ENCODE measurements around the gene SLC8A1. TPM values are rescaled to one million over a fixed set of nuclear protein-coding genes. Genes with fewer than 3 reads are reported as not detected.

SLC8A1 gene
- total and polyA plus RNA-seq, 2 donors (not counting 1 experiment from before 2014, with no cell fraction given): 17.4 to 109 TPM

DNA sequence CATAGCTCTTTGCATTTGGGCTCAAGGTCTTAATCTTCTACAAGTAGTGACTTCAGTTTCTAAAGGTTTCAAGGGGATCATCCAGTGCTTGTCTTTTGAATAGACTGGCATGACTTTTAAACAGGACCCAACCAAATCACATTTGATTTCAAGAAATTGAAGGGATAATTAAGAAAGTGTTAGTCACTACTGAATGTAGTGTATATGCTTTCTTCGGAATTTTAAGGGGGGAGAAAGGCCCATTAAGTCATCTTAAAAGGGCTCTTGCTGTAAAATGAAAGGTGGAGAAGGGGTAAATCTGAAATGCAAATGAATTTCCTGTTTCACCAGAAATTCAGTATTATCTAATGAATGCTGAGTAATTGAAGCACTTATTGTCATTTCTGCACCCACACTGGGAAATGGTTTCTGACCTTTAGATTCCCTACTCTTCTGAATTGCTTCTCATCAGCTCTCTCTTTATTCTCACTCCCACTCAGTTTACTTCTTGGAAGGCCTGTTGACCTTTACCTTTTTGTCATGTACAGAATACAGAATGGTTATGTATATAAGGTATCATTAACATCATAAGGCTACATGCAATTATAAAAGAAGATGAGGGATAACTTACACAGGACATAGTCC, 241.4 kb downstream of the SLC8A1 start:
- Histone ChIP-seq H3K4me1 (ENCODE audit: control insufficient read depth, extremely low read depth, insufficient read depth, low read length) (peaks cover 8% of the 10 kb centered on the region), H3K4me2 (ENCODE audit: extremely low read depth, insufficient read depth, low read length) (no peak overlapping the region), H3K27ac (ENCODE audit: insufficient read depth, low read length) (no peak overlapping the region), H4K20me1 (ENCODE audit: control insufficient read depth, extremely low read depth, insufficient read depth, low read length) (no peaks in the 10 kb centered on the region), H3K9ac (ENCODE audit: insufficient read depth, low read length) (no peak overlapping the region), H3K36me3 (ENCODE audit: control insufficient read depth, insufficient read depth, low read length) (no peaks in the 10 kb centered on the region), H2AFZ (ENCODE audit: low read length) (no peak overlapping the region), H3K9me3 (ENCODE audit: control insufficient read depth, insufficient read depth, low read depth, low read length) (no peaks in the 10 kb centered on the region), H3K4me3 (replicated peaks in 1 of 4; ENCODE audit: control extremely low read depth in 1 of 4, insufficient read depth in 1 of 4, low read depth in 3 of 4, low read length in 4 of 4) (no peak overlapping the region), H3K79me2 (ENCODE audit: control insufficient read depth, insufficient read depth, low read length) (no peaks in the 10 kb centered on the region), H3K27me3 (ENCODE audit: control insufficient read depth, insufficient read depth, low read length) (no peaks in the 10 kb centered on the region)
- no peak for DNase-seq (ENCODE audit: low read depth in 2 of 2)
- TF ChIP-seq, protein P1, sequence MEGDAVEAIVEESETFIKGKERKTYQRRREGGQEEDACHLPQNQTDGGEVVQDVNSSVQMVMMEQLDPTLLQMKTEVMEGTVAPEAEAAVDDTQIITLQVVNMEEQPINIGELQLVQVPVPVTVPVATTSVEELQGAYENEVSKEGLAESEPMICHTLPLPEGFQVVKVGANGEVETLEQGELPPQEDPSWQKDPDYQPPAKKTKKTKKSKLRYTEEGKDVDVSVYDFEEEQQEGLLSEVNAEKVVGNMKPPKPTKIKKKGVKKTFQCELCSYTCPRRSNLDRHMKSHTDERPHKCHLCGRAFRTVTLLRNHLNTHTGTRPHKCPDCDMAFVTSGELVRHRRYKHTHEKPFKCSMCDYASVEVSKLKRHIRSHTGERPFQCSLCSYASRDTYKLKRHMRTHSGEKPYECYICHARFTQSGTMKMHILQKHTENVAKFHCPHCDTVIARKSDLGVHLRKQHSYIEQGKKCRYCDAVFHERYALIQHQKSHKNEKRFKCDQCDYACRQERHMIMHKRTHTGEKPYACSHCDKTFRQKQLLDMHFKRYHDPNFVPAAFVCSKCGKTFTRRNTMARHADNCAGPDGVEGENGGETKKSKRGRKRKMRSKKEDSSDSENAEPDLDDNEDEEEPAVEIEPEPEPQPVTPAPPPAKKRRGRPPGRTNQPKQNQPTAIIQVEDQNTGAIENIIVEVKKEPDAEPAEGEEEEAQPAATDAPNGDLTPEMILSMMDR (conservative IDR thresholded peaks at IDR 0.05 in 1 of 2, IDR thresholded peaks at IDR 0.05 in 1 of 2; ENCODE audit: low read depth in 1 of 2, low read length in 2 of 2): no peak
- no peak for TF ChIP-seq EZH2 (IDR thresholded peaks at IDR 0.05; ENCODE audit: low read length, missing control alignments)

DNA sequence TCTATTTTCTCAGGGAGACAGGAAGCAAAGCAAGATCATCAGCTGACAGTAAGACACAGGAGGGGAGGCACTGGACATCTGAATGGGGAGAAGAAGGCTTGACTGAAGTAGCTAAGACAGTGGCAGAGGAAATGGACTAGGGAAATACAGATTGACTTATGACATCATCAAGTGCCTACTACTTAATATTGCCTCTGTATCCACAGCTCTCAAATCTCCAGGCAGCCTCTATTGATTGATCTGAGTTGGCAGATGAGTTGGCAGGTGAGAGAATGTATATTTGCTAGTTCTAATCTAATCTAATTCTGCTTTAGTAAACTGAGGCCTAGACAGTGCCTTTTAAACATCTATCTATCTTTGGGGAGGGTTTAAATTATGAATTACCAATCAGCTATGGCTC, 242.1 kb downstream of the SLC8A1 start:
- Histone ChIP-seq H3K27me3 (ENCODE audit: control insufficient read depth, insufficient read depth, low read length) (no peaks in the 10 kb centered on the region), H2AFZ (ENCODE audit: low read length) (no peak overlapping the region), H3K27ac (ENCODE audit: insufficient read depth, low read length) (no peak overlapping the region), H3K4me3 (replicated peaks in 1 of 4; ENCODE audit: control extremely low read depth in 1 of 4, insufficient read depth in 1 of 4, low read depth in 3 of 4, low read length in 4 of 4) (no peak overlapping the region), H3K36me3 (ENCODE audit: control insufficient read depth, insufficient read depth, low read length) (no peaks in the 10 kb centered on the region), H3K9me3 (ENCODE audit: control insufficient read depth, insufficient read depth, low read depth, low read length) (no peaks in the 10 kb centered on the region), H3K4me1 (ENCODE audit: control insufficient read depth, extremely low read depth, insufficient read depth, low read length) (peaks cover 8% of the 10 kb centered on the region), H3K4me2 (ENCODE audit: extremely low read depth, insufficient read depth, low read length) (no peak overlapping the region), H4K20me1 (ENCODE audit: control insufficient read depth, extremely low read depth, insufficient read depth, low read length) (no peaks in the 10 kb centered on the region), H3K9ac (ENCODE audit: insufficient read depth, low read length) (no peak overlapping the region), H3K79me2 (ENCODE audit: control insufficient read depth, insufficient read depth, low read length) (no peaks in the 10 kb centered on the region)
- no peak for DNase-seq (ENCODE audit: low read depth in 2 of 2)
- no peak for TF ChIP-seq EZH2 (IDR thresholded peaks at IDR 0.05; ENCODE audit: low read length, missing control alignments)
- TF ChIP-seq, protein P1 (conservative IDR thresholded peaks at IDR 0.05 in 1 of 2, IDR thresholded peaks at IDR 0.05 in 1 of 2; ENCODE audit: low read depth in 1 of 2, low read length in 2 of 2): no peak

DNA sequence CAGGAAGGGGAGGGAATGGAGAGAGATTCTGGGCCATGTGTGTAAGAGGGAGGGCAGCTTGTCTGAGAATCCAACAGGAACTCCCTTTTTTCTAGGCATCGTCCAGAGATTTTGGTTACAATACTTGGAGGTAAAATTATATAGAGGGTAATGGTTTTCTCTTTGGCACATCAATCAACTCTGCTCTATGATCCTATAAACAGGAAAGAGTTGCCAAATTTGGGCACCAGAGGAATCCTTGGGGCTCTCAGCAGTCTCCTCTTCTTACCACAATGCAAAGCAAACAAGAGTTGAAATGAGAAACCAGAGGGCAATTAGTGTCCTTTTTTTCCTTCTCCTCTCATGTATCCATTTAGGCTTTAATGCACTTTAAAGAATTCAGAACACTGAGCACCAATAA, 243.4 kb downstream of the SLC8A1 start:
- Histone ChIP-seq H4K20me1 (ENCODE audit: control insufficient read depth, extremely low read depth, insufficient read depth, low read length) (no peaks in the 10 kb centered on the region), H3K4me3 (replicated peaks in 1 of 4; ENCODE audit: control extremely low read depth in 1 of 4, insufficient read depth in 1 of 4, low read depth in 3 of 4, low read length in 4 of 4) (no peak overlapping the region), H2AFZ (ENCODE audit: low read length) (no peak overlapping the region), H3K27ac (ENCODE audit: insufficient read depth, low read length) (no peak overlapping the region), H3K27me3 (ENCODE audit: control insufficient read depth, insufficient read depth, low read length) (no peaks in the 10 kb centered on the region), H3K4me1 (ENCODE audit: control insufficient read depth, extremely low read depth, insufficient read depth, low read length) (peaks cover 7% of the 10 kb centered on the region), H3K79me2 (ENCODE audit: control insufficient read depth, insufficient read depth, low read length) (no peaks in the 10 kb centered on the region), H3K36me3 (ENCODE audit: control insufficient read depth, insufficient read depth, low read length) (no peaks in the 10 kb centered on the region), H3K4me2 (ENCODE audit: extremely low read depth, insufficient read depth, low read length) (no peak overlapping the region), H3K9me3 (ENCODE audit: control insufficient read depth, insufficient read depth, low read depth, low read length) (no peaks in the 10 kb centered on the region), H3K9ac (ENCODE audit: insufficient read depth, low read length) (no peak overlapping the region)
- DNase-seq (ENCODE audit: low read depth in 2 of 2): no peak
- TF ChIP-seq EZH2 (IDR thresholded peaks at IDR 0.05; ENCODE audit: low read length, missing control alignments): no peak
- TF ChIP-seq, protein P1 (conservative IDR thresholded peaks at IDR 0.05 in 1 of 2, IDR thresholded peaks at IDR 0.05 in 1 of 2; ENCODE audit: low read depth in 1 of 2, low read length in 2 of 2): no peak
